H1 (cell line): ENCODE data around the gene BBIP1. TPM values are rescaled to one million over a fixed set of nuclear protein-coding genes. Genes with fewer than 3 reads are reported as not detected.

Experiments
- CTCF ChIA-PET: fragments of 300-600 bp; sonication (Branson Sonifier 250); formaldehyde crosslinking; loops from one replicate; lab custom pipeline; 2021; ENCODE audit not compliant: partially characterized antibody; lab: Charles Lee
- POLR2A ChIA-PET: fragments of 300-600 bp; sonication (Branson Sonifier 250); formaldehyde crosslinking; loops from one replicate; lab custom pipeline; 2021; ENCODE audit warnings: inconsistent platforms; ENCODE audit not compliant: partially characterized antibody; lab: Charles Lee
- DNase-seq, 2 experiments: peaks; one replicate each; pipeline versions ENCODE4 v3.0.0 to v3.0.0-alpha.2; 2010 to 2022; ENCODE audit warnings: low spot score in 2 of 2, low read depth in 1 of 2, mixed read lengths in 1 of 2
- FAIRE-seq: peaks from 2 replicates; lab custom pipeline; 2011; peaks lifted over from hg19 to GRCh38; lab: Jason Lieb, UNC
- H2AFZ ChIP-seq: 2 replicates; pipeline ENCODE4 v1.8.1; 2012; ENCODE audit warnings: low read length, inconsistent platforms
- H2AK5ac ChIP-seq: 2 replicates; pipeline ENCODE4 v1.6.1; 2013; ENCODE audit warnings: low read depth, low read length
- H2BK120ac ChIP-seq: replicated peaks from 2 replicates; pipeline ENCODE3; 2013; ENCODE audit warnings: low read depth, low read length, inconsistent platforms
- H2BK12ac ChIP-seq: 2 replicates; pipeline ENCODE4 v1.6.1; 2013; ENCODE audit warnings: low read depth, low read length
- H2BK15ac ChIP-seq: 2 replicates; pipeline ENCODE4 v1.6.1; 2013; ENCODE audit warnings: low read length
- H2BK20ac ChIP-seq: 2 replicates; pipeline ENCODE4 v1.6.1; 2013; ENCODE audit warnings: low read length
- H2BK5ac ChIP-seq: 2 replicates; pipeline ENCODE4 v1.6.1; 2013; ENCODE audit warnings: low read depth, low read length
- H3K14ac ChIP-seq: 2 replicates; pipeline ENCODE4 v1.6.1; 2013; ENCODE audit warnings: inconsistent platforms; ENCODE audit not compliant: insufficient read length
- H3K18ac ChIP-seq: 2 replicates; pipeline ENCODE4 v1.6.1; 2013; ENCODE audit warnings: low read length; ENCODE audit errors: extremely low read depth
- H3K23ac ChIP-seq: 2 replicates; pipeline ENCODE4 v1.6.1; 2013; ENCODE audit warnings: inconsistent platforms; ENCODE audit not compliant: insufficient read length
- H3K23me2 ChIP-seq: 2 replicates; pipeline ENCODE4 v1.6.1; 2013; ENCODE audit warnings: low read depth, low read length
- H3K27ac ChIP-seq: 2 replicates; pipeline ENCODE4 v1.6.1; 2011; ENCODE audit warnings: low read depth, low read length, inconsistent platforms
- H3K27me3 ChIP-seq, 4 experiments: replicated peaks in 1 of 4; 1 replicate in 1 of 4; 2 replicates in 3 of 4; pipeline versions ENCODE4 v1.6.1 to v1.8.1; 2011 to 2013; ENCODE audit warnings: low read length in 3 of 4, mild to moderate bottlenecking in 3 of 4, inconsistent platforms in 2 of 4, mixed read lengths in 2 of 4, moderate library complexity in 1 of 4; ENCODE audit not compliant: control insufficient read depth in 3 of 4, insufficient read depth in 3 of 4; ENCODE audit errors: extremely low read depth in 1 of 4
- H3K36me3 ChIP-seq, 4 experiments: 2 replicates each; pipeline versions ENCODE4 v1.6.1 to v1.8.1; 2011 to 2013; ENCODE audit warnings: mild to moderate bottlenecking in 4 of 4, low read length in 3 of 4, moderate library complexity in 2 of 4, control low read depth in 1 of 4, inconsistent platforms in 1 of 4; ENCODE audit not compliant: insufficient read depth in 4 of 4, control insufficient read depth in 2 of 4
- H3K4ac ChIP-seq: replicated peaks from 2 replicates; pipeline ENCODE3; 2013; ENCODE audit warnings: low read length, low read depth, mixed read lengths, inconsistent platforms; ENCODE audit not compliant: insufficient read length
- H3K4me1 ChIP-seq, 4 experiments: replicated peaks in 1 of 4; 1 replicate in 1 of 4; 2 replicates in 3 of 4; pipeline versions ENCODE4 v1.6.1 to v1.8.1; 2011 to 2013; ENCODE audit warnings: low read length in 3 of 4, inconsistent platforms in 2 of 4, mixed read lengths in 1 of 4; ENCODE audit not compliant: insufficient read depth in 4 of 4, control insufficient read depth in 3 of 4
- H3K4me2 ChIP-seq, 2 experiments: 2 replicates each; pipeline versions ENCODE4 v1.6.1 to v1.8.1; 2011 to 2013; ENCODE audit warnings: low read depth in 2 of 2, low read length in 2 of 2, control low read depth in 1 of 2, inconsistent platforms in 1 of 2, mild to moderate bottlenecking in 1 of 2; ENCODE audit not compliant: insufficient read depth in 1 of 2
- H3K4me3 ChIP-seq, 4 experiments: fragments of 200-600, 300-600 bp in 1 of 4; sonication (generic), shearing (Covaris generic), sonication (Bioruptor Twin) in 1 of 4; 2 replicates each; pipeline versions ENCODE4 v1.5.1 to v1.8.1; 2011 to 2016; ENCODE audit warnings: low read length in 4 of 4, low read depth in 3 of 4, control low read depth in 2 of 4, inconsistent platforms in 2 of 4, mild to moderate bottlenecking in 2 of 4, mixed read lengths in 1 of 4, moderate library complexity in 1 of 4; ENCODE audit not compliant: insufficient read depth in 2 of 4; ENCODE audit errors: extremely low read depth in 1 of 4
- H3K56ac ChIP-seq: replicated peaks from 2 replicates; pipeline ENCODE3; 2013; ENCODE audit warnings: low read depth, mild to moderate bottlenecking, mixed read lengths, low read length, inconsistent platforms; ENCODE audit not compliant: insufficient read length
- H3K79me1 ChIP-seq: 2 replicates; pipeline ENCODE4 v1.6.1; 2013; ENCODE audit warnings: low read depth, low read length, control low read depth
- H3K79me2 ChIP-seq, 2 experiments: 2 replicates each; pipeline versions ENCODE4 v1.6.1 to v1.8.1; 2012 to 2013; ENCODE audit warnings: low read length in 2 of 2, mild to moderate bottlenecking in 2 of 2, inconsistent platforms in 1 of 2; ENCODE audit not compliant: insufficient read depth in 2 of 2, control insufficient read depth in 1 of 2
- H3K9ac ChIP-seq, 4 experiments: replicated peaks in 1 of 4; 1 replicate in 1 of 4; 2 replicates in 3 of 4; pipeline versions ENCODE4 v1.6.1 to v1.8.1; 2011 to 2013; ENCODE audit warnings: low read depth in 3 of 4, low read length in 3 of 4, control low read depth in 2 of 4, mild to moderate bottlenecking in 2 of 4, moderate library complexity in 2 of 4, inconsistent platforms in 1 of 4; ENCODE audit errors: extremely low read depth in 1 of 4
- H3K9me3 ChIP-seq, 2 experiments: 2 replicates each; pipeline versions ENCODE4 v1.6.1 to v1.8.1; 2012 to 2013; ENCODE audit warnings: mild to moderate bottlenecking in 2 of 2, moderate library complexity in 2 of 2, control low read depth in 1 of 2, inconsistent platforms in 1 of 2, low read depth in 1 of 2, low read length in 1 of 2, mixed read lengths in 1 of 2; ENCODE audit not compliant: insufficient read depth in 2 of 2
- H4K20me1 ChIP-seq, 2 experiments: replicated peaks in 1 of 2; 2 replicates each; pipeline versions ENCODE3 to v1.8.1; 2011 to 2013; ENCODE audit warnings: inconsistent platforms in 2 of 2, low read length in 2 of 2, mild to moderate bottlenecking in 1 of 2; ENCODE audit not compliant: insufficient read depth in 2 of 2, control insufficient read depth in 1 of 2
- H4K5ac ChIP-seq: 2 replicates; pipeline ENCODE4 v1.6.1; 2013; ENCODE audit warnings: low read length, low read depth, mixed read lengths, inconsistent platforms; ENCODE audit not compliant: insufficient read length
- H4K8ac ChIP-seq: 2 replicates; pipeline ENCODE4 v1.8.0; 2013; ENCODE audit warnings: mild to moderate bottlenecking, moderate library complexity, low read length, inconsistent platforms; ENCODE audit not compliant: insufficient read depth; ENCODE audit errors: extremely low read depth
- H4K91ac ChIP-seq: replicated peaks from 2 replicates; pipeline ENCODE3; 2013; ENCODE audit warnings: low read length, mixed read lengths, inconsistent platforms; ENCODE audit not compliant: insufficient read length
- CEBPB ChIP-seq: IDR thresholded peaks from 2 replicates; pipeline ENCODE4 v1.6.1; 2012; ENCODE audit warnings: low read depth, low read length
- CHD1 ChIP-seq: IDR thresholded peaks from 2 replicates; pipeline ENCODE4 v1.6.1; 2012; ENCODE audit warnings: low read depth, low read length, improper control_type of control experiment
- EGR1 ChIP-seq: IDR thresholded peaks from 2 replicates; pipeline ENCODE4 v1.6.1; 2011; ENCODE audit warnings: low read depth, low read length, borderline replicate concordance
- FOSL1 ChIP-seq: IDR thresholded peaks from 2 replicates; pipeline ENCODE4 v1.6.1; 2011; ENCODE audit warnings: mild to moderate bottlenecking, low read depth, low read length, moderate library complexity; ENCODE audit not compliant: insufficient read depth
- GTF2F1 ChIP-seq: IDR thresholded peaks from 2 replicates; pipeline ENCODE4 v1.6.1; 2012; ENCODE audit warnings: low read depth, low read length, improper control_type of control experiment, borderline replicate concordance
- KDM1A ChIP-seq: fragments of 200-600, 300-600 bp; sonication (generic); IDR thresholded peaks from 2 replicates; pipeline ENCODE4 v1.7.1; 2016; ENCODE audit warnings: mild to moderate bottlenecking, low read length, borderline replicate concordance
- MAFK ChIP-seq: IDR thresholded peaks from 2 replicates; pipeline ENCODE4 v1.6.1; 2012; ENCODE audit warnings: low read depth, mild to moderate bottlenecking, improper control_type of control experiment, low read length
- MAX ChIP-seq: IDR thresholded peaks from 2 replicates; pipeline ENCODE4 v1.6.1; 2012; ENCODE audit warnings: inconsistent platforms
- RAD21 ChIP-seq, 2 experiments: IDR thresholded peaks in 1 of 2; conservative IDR thresholded peaks in 1 of 2; 2 replicates each; pipeline ENCODE4 v1.6.1; 2011; ENCODE audit warnings: low read depth in 2 of 2, low read length in 2 of 2, improper control_type of control experiment in 1 of 2, inconsistent platforms in 1 of 2, mild to moderate bottlenecking in 1 of 2, moderate library complexity in 1 of 2
- SIN3A ChIP-seq, 2 experiments: IDR thresholded peaks in 1 of 2; conservative IDR thresholded peaks in 1 of 2; 2 replicates each; pipeline ENCODE4 v1.6.1; 2011 to 2012; ENCODE audit warnings: low read length in 2 of 2, improper control_type of control experiment in 1 of 2, low read depth in 1 of 2, mild to moderate bottlenecking in 1 of 2
- SRF ChIP-seq: IDR thresholded peaks from 2 replicates; pipeline ENCODE4 v1.6.1; 2011; ENCODE audit warnings: mild to moderate bottlenecking, low read depth, low read length, moderate library complexity
- TEAD4 ChIP-seq: IDR thresholded peaks from 2 replicates; pipeline ENCODE4 v1.6.1; 2012; ENCODE audit warnings: low read depth, low read length, inconsistent platforms, mixed read lengths
- WGBS, 2 experiments: shearing (Covaris generic) in 1 of 2; methylation state at CpG; one replicate each; pipeline versions ENCODE4 v1.1.6 to v1.1.7; 2013 to 2015; ENCODE audit warnings: low lambda C conversion rate in 2 of 2, mixed read lengths in 2 of 2, inconsistent platforms in 1 of 2, low coverage in 1 of 2, missing lambda C conversion rate in 1 of 2; ENCODE audit not compliant: insufficient replicate concordance in 2 of 2, insufficient coverage in 1 of 2, insufficient read length in 1 of 2; ENCODE audit errors: extremely low coverage in 1 of 2, missing lambda C conversion rate in 1 of 2; 5-methylcytosine and 5-hydroxymethylcytosine counted together
- polyA plus RNA-seq, 7 experiments: library from polyadenylated mRNA; depleted of rRNA in 3 of 7; stranded (reverse) in 5 of 7; unstranded in 2 of 7; fragments of >200 nt in 5 of 7; fragments of 200-250 nt in 2 of 7; gene quantifications; 1 replicate in 5 of 7; 2 replicates in 1 of 7; 4 replicates in 1 of 7; pipeline versions ENCODE4 v1.2.1 to v1.2.3, GENCODE V29; 2011 to 2013; ENCODE audit warnings: missing spikeins in 2 of 7, mixed read lengths in 2 of 7
- total RNA-seq: library from RNA; stranded (reverse); fragmentation: NEBNext Ultra II Directional; extraction: Animal tissue kit (Norgen Biotek cat#: 25700); gene quantifications from 2 replicates; pipeline ENCODE4 v1.2.1, GENCODE V29; 2021

Gene BBIP1
- total and polyA plus RNA-seq, 2 of the 8 experiments (the other 6 are each of a cell fraction or from before 2014, with no cell fraction given), result 8.8 to 19.6 TPM

- H3K4me2 ChIP-seq, result no peak overlapping the region
- H3K36me3 ChIP-seq, result no peaks in the 10 kb centered on the region; a peak in 1 of 8 replicates
- no peaks in the 10 kb centered on the region for H3K9me3 ChIP-seq
- no peaks in the 10 kb centered on the region for H3K79me1 ChIP-seq
- H2BK5ac ChIP-seq, result no peak overlapping the region
- no peak overlapping the region for H2BK12ac ChIP-seq
- no peak overlapping the region for H3K4ac ChIP-seq
- no peak overlapping the region for H4K5ac ChIP-seq
- ChIA-PET CTCF (interaction anchor here (0.6 to 1.1 kb wide), 3 partner anchors 10 to 1002 kb away, joined by 3 to 5 read pairs (median 3); no protein-coding TSS in a partner anchor), POLR2A (interaction anchor here (0.7 to 2.8 kb wide), 2 partner anchors 9 to 60 kb away, joined by 3 to 12 read pairs; partner anchors contain the start of gene PDCD4)
- no peak for DNase-seq
- H4K20me1 ChIP-seq, result no peaks in the 10 kb centered on the region
- WGBS, 2 experiments, result 91% methylated on average over 6 of the region's 6 CpGs; no CpG with 5 or more reads in 1 of the 2 experiments
- no peak overlapping the region for H3K4me3 ChIP-seq
- no peak for FAIRE-seq
- H2AK5ac ChIP-seq, result no peak overlapping the region
- H3K18ac ChIP-seq, result no peak overlapping the region
- H3K4me1 ChIP-seq, result no peaks in the 10 kb centered on the region
- H3K27me3 ChIP-seq, result no peaks in the 10 kb centered on the region
- H2BK15ac ChIP-seq, result no peak overlapping the region
- H3K23ac ChIP-seq, result no peak overlapping the region
- no peak overlapping the region for H3K14ac ChIP-seq
- no peak overlapping the region for H4K8ac ChIP-seq
- H3K23me2 ChIP-seq, result no peaks in the 10 kb centered on the region; the same call in 1 of the 2 replicates
- H2AFZ ChIP-seq, result no peak overlapping the region
- H3K79me2 ChIP-seq, result no peaks in the 10 kb centered on the region
- H2BK120ac ChIP-seq, result no peak overlapping the region
- no peak overlapping the region for H3K27ac ChIP-seq
- no peak overlapping the region for H2BK20ac ChIP-seq
- no peak overlapping the region for H3K9ac ChIP-seq
- H4K91ac ChIP-seq, result no peak overlapping the region
- no peak overlapping the region for H3K56ac ChIP-seq
- no peak for TF ChIP-seq MAX
- no peak for TF ChIP-seq KDM1A
- TF ChIP-seq TEAD4, result no peak
- TF ChIP-seq GTF2F1, result no peak
- TF ChIP-seq CEBPB, result no peak
- TF ChIP-seq SIN3A (conservative IDR thresholded peaks at IDR 0.05 in 1 of 2, IDR thresholded peaks at IDR 0.05 in 1 of 2; ENCODE audit: low read depth in 1 of 2, low read length in 2 of 2), result no peak
- TF ChIP-seq EGR1, result no peak
- TF ChIP-seq CHD1, result no peak
- TF ChIP-seq MAFK, result no peak
- TF ChIP-seq SRF, result no peak
- no peak for TF ChIP-seq FOSL1
- TF ChIP-seq RAD21 (IDR thresholded peaks at IDR 0.05 in 1 of 2, conservative IDR thresholded peaks at IDR 0.05 in 1 of 2; ENCODE audit: low read depth in 2 of 2, low read length in 2 of 2), result no peak
These were observed 56.9 kb downstream of the BBIP1 start for GRCh38 chr10:110861930-110862649.
